Endothelial cell of umbilical vein (primary cell): ENCODE results near the gene CYB5D1. TPM values are rescaled to one million over a fixed set of nuclear protein-coding genes. Genes with fewer than 3 reads are reported as not detected.

Experiments used
- BruUV-seq: library from RNA; stranded (reverse); fragments of 400-500 nt; replicated peaks from 2 replicates; lab custom pipeline; 2021; lab: Mats Ljungman, UMichigan
- CTCF ChIA-PET: fragments of 300-600, 350-600 bp; sonication (Branson Sonifier 250); formaldehyde crosslinking; loops from one replicate; lab custom pipeline; 2021; ENCODE audit warnings: antibody characterized with exemption, inconsistent platforms; lab: Charles Lee
- POLR2A ChIA-PET: fragments of 300-600, 350-600 bp; sonication (Branson Sonifier 250); formaldehyde crosslinking; loops from one replicate; lab custom pipeline; 2021; ENCODE audit warnings: antibody characterized with exemption, inconsistent platforms; lab: Charles Lee
- DNase-seq: peaks from one replicate; pipeline ENCODE4 v3.0.0-alpha.2; 2011; ENCODE audit warnings: low read depth, low spot score
- FAIRE-seq: peaks from 2 replicates; lab custom pipeline; 2011; peaks lifted over from hg19 to GRCh38; lab: Jason Lieb, UNC
- H2AFZ ChIP-seq: 2 replicates; pipeline ENCODE4 v1.6.0; 2012; ENCODE audit warnings: low read depth, low read length, control low read depth, inconsistent platforms
- H3K27ac ChIP-seq: 2 replicates; pipeline ENCODE4 v1.5.1; 2011; ENCODE audit warnings: low read depth, mild to moderate bottlenecking, control low read depth, low read length, moderate library complexity; ENCODE audit not compliant: insufficient read depth
- H3K27me3 ChIP-seq, 2 experiments: 2 replicates each; pipeline versions ENCODE4 v1.6.0 to v1.6.1; 2011; ENCODE audit warnings: low read length in 2 of 2, mixed read lengths in 1 of 2; ENCODE audit not compliant: control insufficient read depth in 2 of 2, insufficient read depth in 2 of 2
- H3K36me3 ChIP-seq, 2 experiments: 2 replicates in 1 of 2; 3 replicates in 1 of 2; pipeline ENCODE4 v1.5.1; 2011; ENCODE audit warnings: low read length in 2 of 2, mild to moderate bottlenecking in 1 of 2, moderate library complexity in 1 of 2; ENCODE audit not compliant: control insufficient read depth in 2 of 2, insufficient read depth in 2 of 2; ENCODE audit errors: extremely low read depth in 1 of 2
- H3K4me1 ChIP-seq: 3 replicates; pipeline ENCODE4 v1.5.1; 2011; ENCODE audit warnings: mild to moderate bottlenecking, low read length; ENCODE audit not compliant: control insufficient read depth, insufficient read depth; ENCODE audit errors: extremely low read depth
- H3K4me2 ChIP-seq: 2 replicates; pipeline ENCODE4 v1.6.1; 2011; ENCODE audit warnings: low read length, control low read depth, mixed read lengths; ENCODE audit not compliant: insufficient read depth
- H3K4me3 ChIP-seq, 3 experiments: fragments of 200-600 bp in 1 of 3; sonication (generic), shearing (Covaris generic) in 1 of 3; replicated peaks in 1 of 3; 2 replicates each; pipeline ENCODE4 v1.5.1; 2011 to 2016; ENCODE audit warnings: control low read depth in 3 of 3, low read length in 3 of 3, mild to moderate bottlenecking in 2 of 3, inconsistent platforms in 1 of 3, low read depth in 1 of 3, moderate library complexity in 1 of 3; ENCODE audit not compliant: insufficient read depth in 1 of 3
- H3K79me2 ChIP-seq: 2 replicates; pipeline ENCODE4 v1.6.0; 2012; ENCODE audit warnings: low read length, inconsistent platforms; ENCODE audit not compliant: control insufficient read depth, insufficient read depth
- H3K9ac ChIP-seq: replicated peaks from 2 replicates; pipeline ENCODE3; 2011; ENCODE audit warnings: low read length, control low read depth; ENCODE audit not compliant: insufficient read depth; ENCODE audit errors: extremely low read depth
- H3K9me1 ChIP-seq: replicated peaks from 3 replicates; pipeline ENCODE4 v1.6.0; 2011; ENCODE audit warnings: mild to moderate bottlenecking, low read length; ENCODE audit not compliant: control insufficient read depth, insufficient read depth; ENCODE audit errors: extremely low read depth
- H3K9me3 ChIP-seq: replicated peaks from 2 replicates; pipeline ENCODE4 v1.5.1; 2012; ENCODE audit warnings: low read length, inconsistent platforms; ENCODE audit not compliant: control insufficient read depth, insufficient read depth
- H4K20me1 ChIP-seq: replicated peaks from 2 replicates; pipeline ENCODE3; 2011; ENCODE audit warnings: mild to moderate bottlenecking, low read length; ENCODE audit not compliant: control insufficient read depth, insufficient read depth; ENCODE audit errors: extremely low read depth
- EZH2 ChIP-seq: IDR thresholded peaks from 2 replicates; pipeline ENCODE4 v1.6.1; 2012; ENCODE audit warnings: borderline replicate concordance, low read depth, mild to moderate bottlenecking, moderate library complexity, low read length, inconsistent platforms; ENCODE audit not compliant: severe bottlenecking
- FOS ChIP-seq: IDR thresholded peaks from 2 replicates; pipeline ENCODE4 v1.6.1; 2011; ENCODE audit warnings: mild to moderate bottlenecking, low read length, moderate library complexity, borderline replicate concordance; ENCODE audit not compliant: insufficient read depth
- GATA2 ChIP-seq: IDR thresholded peaks from 2 replicates; pipeline ENCODE4 v1.7.0; 2011; ENCODE audit warnings: low read depth, mild to moderate bottlenecking, moderate library complexity, mixed read lengths, low read length; ENCODE audit not compliant: insufficient read length, insufficient read depth
- POLR2A ChIP-seq: IDR thresholded peaks from 2 replicates; pipeline ENCODE4 v1.6.1; 2012; ENCODE audit warnings: low read depth, mild to moderate bottlenecking, control low read depth, low read length
- POLR2AphosphoS5 ChIP-seq: IDR thresholded peaks from 2 replicates; pipeline ENCODE4 v1.6.1; 2012; ENCODE audit warnings: low read depth, mild to moderate bottlenecking, control low read depth, low read length, moderate library complexity; ENCODE audit not compliant: insufficient read depth
- dilution Hi-C: fragments of 300-500 bp; cut with MboI; formaldehyde crosslinking; loops from one replicate; pipeline ENCODE4 v1.15.0; 2019; ENCODE audit warnings: low sequenced_read_pairs; ENCODE audit not compliant: extremely low pct_ligation_motif_present
- intact Hi-C: fragments of 100-400 bp; cut with micrococcal nuclease; formaldehyde crosslinking; loops from one replicate; pipeline ENCODE4 v1.10.0; 2022
- polyA plus RNA-seq, 4 experiments: library from polyadenylated mRNA; depleted of rRNA in 3 of 4; stranded (reverse) in 3 of 4; unstranded in 1 of 4; fragments of >200 nt; gene quantifications; 2 replicates each; pipeline versions ENCODE4 v1.2.1 to v1.2.3, GENCODE V29; 2011 to 2012; ENCODE audit warnings: missing spikeins in 1 of 4
- total RNA-seq: library from RNA; stranded (reverse); gene quantifications from 2 replicates; pipeline ENCODE4 v1.2.3, GENCODE V29; 2021
- TF ChIP-seq, protein P1 (sequence below): IDR thresholded peaks from 2 replicates; pipeline ENCODE4 v1.6.1; 2011; ENCODE audit not compliant: insufficient read depth, insufficient read length
- TF ChIP-seq, protein P2 (sequence below), 2 donors: IDR thresholded peaks; 1 replicate in 1 of 2; 2 replicates in 1 of 2; pipeline ENCODE4 v1.5.1; 2011; ENCODE audit warnings: low read length in 2 of 2, mild to moderate bottlenecking in 2 of 2, moderate library complexity in 2 of 2, control low read depth in 1 of 2, inconsistent platforms in 1 of 2, low read depth in 1 of 2; ENCODE audit not compliant: insufficient read depth in 1 of 2; ENCODE audit errors: extremely low read depth in 1 of 2

The CYB5D1 gene
- total and polyA plus RNA-seq, 2 donors (not counting 3 experiments of a cell fraction or from before 2014, with no cell fraction given) = 9.4 to 18.1 TPM

DNA sequence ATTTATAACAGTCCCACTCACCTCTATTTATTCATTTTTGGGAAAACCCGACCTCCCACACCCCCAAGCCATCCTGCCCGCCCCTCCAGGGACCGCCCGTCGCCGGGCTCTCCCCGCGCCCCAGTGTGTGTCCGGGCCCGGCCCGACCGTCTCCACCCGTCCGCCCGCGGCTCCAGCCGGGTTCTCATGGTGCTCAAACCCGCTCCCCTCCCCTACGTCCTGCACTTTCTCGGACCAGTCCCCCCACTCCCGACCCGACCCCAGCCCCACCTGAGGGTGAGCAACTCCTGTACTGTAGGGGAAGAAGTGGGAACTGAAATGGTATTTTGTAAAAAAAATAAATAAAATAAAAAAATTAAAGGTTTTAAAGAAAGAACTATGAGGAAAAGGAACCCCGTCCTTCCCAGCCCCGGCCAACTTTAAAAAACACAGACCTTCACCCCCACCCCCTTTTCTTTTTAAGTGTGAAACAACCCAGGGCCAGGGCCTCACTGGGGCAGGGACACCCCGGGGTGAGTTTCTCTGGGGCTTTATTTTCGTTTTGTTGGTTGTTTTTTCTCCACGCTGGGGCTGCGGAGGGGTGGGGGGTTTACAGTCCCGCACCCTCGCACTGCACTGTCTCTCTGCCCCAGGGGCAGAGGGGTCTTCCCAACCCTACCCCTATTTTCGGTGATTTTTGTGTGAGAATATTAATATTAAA, 3.6 kb upstream of the CYB5D1 start:
- TF ChIP-seq EZH2 = no peak
- TF ChIP-seq GATA2 = no peak
- no peak for TF ChIP-seq FOS
- TF ChIP-seq POLR2AphosphoS5 = no peak
- TF ChIP-seq, protein P1, sequence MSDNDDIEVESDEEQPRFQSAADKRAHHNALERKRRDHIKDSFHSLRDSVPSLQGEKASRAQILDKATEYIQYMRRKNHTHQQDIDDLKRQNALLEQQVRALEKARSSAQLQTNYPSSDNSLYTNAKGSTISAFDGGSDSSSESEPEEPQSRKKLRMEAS = no peak
- TF ChIP-seq, protein P2, sequence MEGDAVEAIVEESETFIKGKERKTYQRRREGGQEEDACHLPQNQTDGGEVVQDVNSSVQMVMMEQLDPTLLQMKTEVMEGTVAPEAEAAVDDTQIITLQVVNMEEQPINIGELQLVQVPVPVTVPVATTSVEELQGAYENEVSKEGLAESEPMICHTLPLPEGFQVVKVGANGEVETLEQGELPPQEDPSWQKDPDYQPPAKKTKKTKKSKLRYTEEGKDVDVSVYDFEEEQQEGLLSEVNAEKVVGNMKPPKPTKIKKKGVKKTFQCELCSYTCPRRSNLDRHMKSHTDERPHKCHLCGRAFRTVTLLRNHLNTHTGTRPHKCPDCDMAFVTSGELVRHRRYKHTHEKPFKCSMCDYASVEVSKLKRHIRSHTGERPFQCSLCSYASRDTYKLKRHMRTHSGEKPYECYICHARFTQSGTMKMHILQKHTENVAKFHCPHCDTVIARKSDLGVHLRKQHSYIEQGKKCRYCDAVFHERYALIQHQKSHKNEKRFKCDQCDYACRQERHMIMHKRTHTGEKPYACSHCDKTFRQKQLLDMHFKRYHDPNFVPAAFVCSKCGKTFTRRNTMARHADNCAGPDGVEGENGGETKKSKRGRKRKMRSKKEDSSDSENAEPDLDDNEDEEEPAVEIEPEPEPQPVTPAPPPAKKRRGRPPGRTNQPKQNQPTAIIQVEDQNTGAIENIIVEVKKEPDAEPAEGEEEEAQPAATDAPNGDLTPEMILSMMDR (IDR thresholded peaks at IDR 0.05; ENCODE audit: extremely low read depth in 1 of 2, insufficient read depth in 1 of 2, low read depth in 1 of 2, low read length in 2 of 2) = no peak
- TF ChIP-seq POLR2A = no peak
- DNase-seq (no peak), FAIRE-seq (no peak)
- Histone ChIP-seq H3K4me1 (peaks cover 34% of the 10 kb centered on the region), H3K36me3 (peaks cover 6 to 29% of the 10 kb centered on the region in 2 experiments), H3K27ac (peak overlapping the region; percentile 35), H3K27me3 (no peaks in the 10 kb centered on the region), H2AFZ (no peak overlapping the region), H3K9me1 (no peaks in the 10 kb centered on the region), H4K20me1 (no peaks in the 10 kb centered on the region), H3K4me2 (peak overlapping the region; percentile 38), H3K9me3 (no peaks in the 10 kb centered on the region), H3K79me2 (peaks cover 2% of the 10 kb centered on the region), H3K4me3 (peak overlapping the region in 2 of 3 experiments; percentile 14 to 53), H3K9ac (peak overlapping the region; percentile 43)
- no TSS peak for BruUV-seq
- CTCF ChIA-PET = interaction anchor here (1.2 kb wide), 1 partner anchor 9 kb away, joined by 3 read pairs; no protein-coding TSS in a partner anchor
- dilution Hi-C loops = no loop called here
- POLR2A ChIA-PET = no interaction called here
- intact Hi-C loops = loop anchor here (2.0 to 10.0 kb wide), 2 partner anchors 135 to 829 kb away; partner anchors contain the start of gene BCL6B
